Activated T-cell treated with anti-CD3 and anti-CD28 coated beads, Interleukin-2, amount 50 U/mL, for 24 hours (primary cell): ENCODE results near the gene MRPS22.
"Not testable (repeated sequence)": the region's sequence is repeated elsewhere in the genome, so short reads cannot be mapped to it uniquely, and the experiment has no call there.

Experiments
- DNase-seq: peaks from one replicate; pipeline ENCODE4 v3.0.0-alpha.2; 2020
- H3K27ac Mint-ChIP-seq: 2 replicates; pipeline ENCODE4 v1.8.0; 2020; ENCODE audit warnings: mild to moderate bottlenecking, mixed read lengths
- H3K27me3 Mint-ChIP-seq: 2 replicates; pipeline ENCODE4 v1.8.0; 2020; ENCODE audit warnings: mixed read lengths
- H3K36me3 Mint-ChIP-seq: 2 replicates; pipeline ENCODE4 v1.8.0; 2020; ENCODE audit warnings: low read depth, mixed read lengths
- H3K4me1 Mint-ChIP-seq: 2 replicates; pipeline ENCODE4 v1.8.0; 2020; ENCODE audit warnings: low read depth, mixed read lengths
- H3K4me3 Mint-ChIP-seq: 2 replicates; pipeline ENCODE4 v1.8.0; 2020; ENCODE audit warnings: mild to moderate bottlenecking, moderate library complexity, mixed read lengths
- H3K9me3 Mint-ChIP-seq: 2 replicates; pipeline ENCODE4 v1.8.0; 2020; ENCODE audit warnings: mixed read lengths

The MRPS22 gene

DNA sequence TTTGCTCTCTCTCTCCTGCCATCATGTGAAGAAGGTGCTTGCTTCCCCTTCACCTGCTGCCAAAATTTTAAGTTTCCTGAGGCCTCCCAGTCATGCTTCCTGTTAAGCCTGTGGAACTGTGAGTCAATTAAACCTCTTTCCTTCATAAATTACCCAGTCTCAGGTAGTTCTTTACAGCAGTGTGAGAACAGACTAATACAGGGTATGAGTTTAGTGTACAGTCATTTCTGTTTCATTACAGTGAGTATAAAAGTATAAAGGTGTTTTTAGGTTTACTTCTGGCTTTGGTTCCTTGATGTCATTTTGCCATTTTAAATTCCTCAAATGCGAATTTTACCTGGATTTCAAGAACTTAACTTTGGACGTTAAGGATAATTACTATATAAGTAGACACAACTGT, 38.5 kb downstream of the MRPS22 start:
- peaks cover 81% of the 10 kb centered on the region for H3K36me3 Mint-ChIP-seq
- peaks cover 63% of the 10 kb centered on the region for H3K4me1 Mint-ChIP-seq
- DNase-seq, H3K4me3 Mint-ChIP-seq, H3K27me3 Mint-ChIP-seq, H3K9me3 Mint-ChIP-seq: not testable (repeated sequence)
- peak overlapping the region; percentile 70 for H3K27ac Mint-ChIP-seq

DNA sequence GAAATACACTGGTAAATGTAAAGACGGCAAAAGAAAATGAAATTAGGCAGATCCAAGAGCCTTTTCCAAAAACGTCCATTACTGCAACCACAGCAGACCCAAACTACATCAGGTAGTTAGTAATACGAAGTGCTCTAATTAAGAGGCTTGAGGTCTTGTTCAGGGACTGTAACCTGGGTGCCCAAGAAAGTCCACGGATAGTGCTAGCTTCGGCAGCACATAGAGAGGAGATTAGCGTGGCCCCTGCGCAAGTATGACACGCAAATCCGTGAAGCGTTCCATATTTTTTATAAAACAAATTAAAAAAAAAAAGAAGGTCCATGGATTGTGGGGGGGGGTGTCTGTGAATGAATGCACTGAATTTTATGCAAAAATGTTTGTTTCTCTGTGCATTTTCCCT, 44.3 kb downstream of the MRPS22 start:
- Mint-ChIP-seq H3K36me3 (peaks cover 45% of the 10 kb centered on the region), H3K27ac (peak overlapping the region; percentile 40), H3K27me3 (no peaks in the 10 kb centered on the region), H3K4me1 (peaks cover 54% of the 10 kb centered on the region), H3K9me3 (no peaks in the 10 kb centered on the region), H3K4me3 (peak overlapping the region; percentile 90)
- DNase-seq = no peak

DNA sequence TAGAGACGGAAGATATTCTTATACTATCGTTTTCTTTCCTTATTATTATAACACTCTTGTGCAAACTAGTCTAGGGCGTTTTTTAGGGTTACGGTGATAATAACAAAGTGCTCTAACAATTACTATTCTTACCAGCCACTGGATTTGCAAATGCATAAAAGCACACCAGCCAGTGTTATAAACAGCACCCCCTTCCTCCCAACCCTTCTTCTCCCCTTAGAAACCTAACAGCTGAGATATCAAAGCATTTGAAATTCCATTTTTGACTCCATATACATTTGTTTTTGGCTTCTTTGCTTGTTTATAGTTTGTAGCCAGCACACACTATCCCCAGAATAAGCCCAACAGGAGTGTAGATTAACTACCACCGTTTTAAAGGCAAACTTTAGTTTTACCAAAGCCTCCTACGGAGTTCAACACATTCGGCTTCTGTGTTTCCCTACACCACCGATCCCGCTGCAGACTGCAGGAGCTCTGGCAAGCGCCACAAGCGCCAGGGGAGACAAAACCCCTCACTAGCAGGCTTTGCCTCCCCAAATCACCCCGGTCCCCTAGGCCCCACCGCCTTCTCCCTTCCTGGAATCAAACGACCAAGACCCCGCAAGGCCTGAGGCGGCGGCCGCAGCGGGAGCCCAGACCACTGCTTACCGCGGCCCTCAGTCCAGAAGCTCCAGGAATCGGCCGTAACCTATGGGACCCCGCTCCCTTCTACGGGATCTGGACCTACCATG, 45.2 kb downstream of the MRPS22 start:
- H3K9me3 Mint-ChIP-seq = no peaks in the 10 kb centered on the region
- peak overlapping the region; percentile 97 for H3K27ac Mint-ChIP-seq
- peak overlapping the region; percentile 90 for H3K4me3 Mint-ChIP-seq
- no peaks in the 10 kb centered on the region for H3K27me3 Mint-ChIP-seq
- H3K4me1 Mint-ChIP-seq = peaks cover 50% of the 10 kb centered on the region
- H3K36me3 Mint-ChIP-seq = peaks cover 38% of the 10 kb centered on the region
- DNase-seq = no peak

DNA sequence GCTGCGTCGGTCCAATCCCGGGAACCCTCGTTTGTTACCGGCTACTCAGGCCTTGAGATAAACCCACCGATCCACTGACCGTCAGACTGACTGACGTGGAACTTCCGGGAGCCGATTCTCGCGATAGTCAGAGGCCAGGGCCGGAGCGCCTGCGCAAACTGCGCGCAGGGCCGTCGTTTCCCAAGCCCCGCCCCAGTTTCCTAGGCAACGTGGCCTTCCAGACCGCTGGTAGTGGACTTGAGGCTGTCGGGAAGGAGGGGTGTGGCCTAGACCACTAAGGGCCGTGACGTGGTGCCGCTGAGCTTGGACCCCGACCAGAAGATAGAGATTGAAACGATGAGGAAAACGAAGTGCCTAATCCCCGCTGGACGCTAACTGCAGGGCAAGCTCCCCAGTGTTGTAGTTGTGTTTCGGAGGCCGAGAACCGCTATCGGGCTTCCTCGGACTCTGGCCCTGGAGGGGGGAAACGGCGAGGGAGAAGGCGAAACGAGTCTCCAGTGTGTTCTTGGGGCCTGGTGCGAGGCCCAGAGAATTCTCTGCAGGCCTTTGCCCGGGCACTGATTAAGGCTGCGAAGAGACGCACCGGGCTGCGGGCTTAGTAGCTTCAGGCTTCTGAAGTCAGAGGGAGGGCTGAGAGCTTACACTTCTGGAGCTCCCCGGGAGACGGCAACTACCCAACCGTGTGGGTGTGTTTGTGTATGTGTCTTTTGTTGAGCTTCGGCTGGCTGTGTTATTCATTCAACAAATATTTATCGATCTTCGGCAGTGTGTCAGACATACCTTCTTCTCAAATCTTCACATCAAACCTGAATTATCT, 45.9 kb downstream of the MRPS22 start, which contains the start of gene COPB2:
COPB2 (minus strand) TSS at position 96 of the 817 bp plus-strand sequence. CDS start 97 bp downstream, outside the sequence.
- H3K4me1 Mint-ChIP-seq = peaks cover 43% of the 10 kb centered on the region
- no peaks in the 10 kb centered on the region for H3K27me3 Mint-ChIP-seq
- peak within 1 kb of the TSS; percentile 90 for H3K4me3 Mint-ChIP-seq
- H3K27ac Mint-ChIP-seq = peak within 1 kb of the TSS; percentile 97
- peak; percentile 98 for DNase-seq
- H3K36me3 Mint-ChIP-seq = peaks cover 32% of the 10 kb centered on the region
- H3K9me3 Mint-ChIP-seq = no peaks in the 10 kb centered on the region

DNA sequence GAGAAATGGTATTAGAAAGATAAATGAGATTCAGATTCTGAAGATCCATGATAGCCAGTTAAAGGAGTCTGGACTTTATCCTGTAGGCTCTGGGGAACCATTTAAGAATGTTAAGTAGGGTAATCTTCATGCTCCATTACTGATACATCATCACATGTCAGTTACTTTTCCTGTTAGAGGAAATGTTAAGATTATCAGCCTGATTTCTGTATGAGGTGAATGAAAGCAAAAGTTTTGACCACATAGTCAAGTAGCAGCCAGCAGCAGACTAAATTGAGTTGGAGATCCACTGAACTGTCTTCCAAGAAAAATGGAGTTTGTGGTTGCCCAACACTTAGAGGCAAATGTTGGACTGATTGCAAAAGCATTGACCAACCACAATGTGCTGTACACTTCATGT, 50.3 kb downstream of the MRPS22 start:
- DNase-seq = no peak
- Mint-ChIP-seq H3K4me3 (no peak overlapping the region), H3K36me3 (peaks cover 11% of the 10 kb centered on the region), H3K9me3 (no peaks in the 10 kb centered on the region), H3K4me1 (peaks cover 16% of the 10 kb centered on the region), H3K27ac (no peak overlapping the region), H3K27me3 (no peaks in the 10 kb centered on the region)

DNA sequence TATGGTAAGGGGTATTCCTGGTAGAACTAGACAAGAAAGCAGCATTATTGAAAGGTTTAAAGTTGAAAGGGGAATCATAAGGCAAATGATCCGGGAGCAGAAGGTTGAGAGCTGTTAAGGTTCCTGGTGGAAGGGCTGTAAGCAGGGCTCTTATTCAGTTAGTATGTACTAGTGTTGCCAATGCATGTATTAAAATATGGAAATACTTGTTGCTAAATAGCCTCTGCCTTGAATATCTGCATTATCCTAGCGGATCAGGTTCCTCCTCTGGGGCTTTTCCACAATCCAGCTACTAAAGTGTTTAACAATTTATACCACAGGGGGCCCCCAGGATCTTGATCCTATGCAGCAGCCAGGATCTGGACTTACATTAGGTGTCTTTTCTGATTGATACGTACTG, 52.9 kb downstream of the MRPS22 start:
- no peak for DNase-seq
- H3K4me3 Mint-ChIP-seq = no peak overlapping the region

DNA sequence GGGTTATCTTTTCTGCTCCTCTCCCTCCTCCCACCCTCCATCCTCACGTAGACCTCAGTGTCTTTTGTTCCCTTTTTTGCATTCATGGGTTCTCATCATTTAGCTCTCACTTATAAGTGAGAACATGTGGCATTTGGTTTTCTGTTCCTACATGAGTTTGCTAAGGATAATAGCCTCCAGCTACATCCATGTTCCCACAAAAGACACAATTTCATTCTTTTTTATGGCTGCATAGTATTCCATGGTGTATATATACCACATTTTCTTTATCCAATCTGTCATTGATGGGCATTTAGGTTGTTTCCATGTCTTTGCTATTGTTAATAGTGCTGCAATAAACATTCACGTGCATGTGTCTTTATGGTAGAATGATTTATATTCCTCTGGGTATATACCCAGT, 57.3 kb downstream of the MRPS22 start:
- Mint-ChIP-seq H3K9me3 (peaks cover 29% of the 10 kb centered on the region), H3K36me3 (peaks cover 23% of the 10 kb centered on the region)
- H3K27me3 Mint-ChIP-seq, H3K4me3 Mint-ChIP-seq, H3K27ac Mint-ChIP-seq, DNase-seq, H3K4me1 Mint-ChIP-seq: not testable (repeated sequence)

More for the DNA sequence above, 52.9 kb downstream of the MRPS22 start:
- H3K9me3 Mint-ChIP-seq = peaks cover 7% of the 10 kb centered on the region
- no peak overlapping the region for H3K27ac Mint-ChIP-seq
- no peaks in the 10 kb centered on the region for H3K27me3 Mint-ChIP-seq
- no peaks in the 10 kb centered on the region for H3K4me1 Mint-ChIP-seq
- H3K36me3 Mint-ChIP-seq = peaks cover 2% of the 10 kb centered on the region
